PC-9 (cell line): ENCODE measurements around the gene TPM2. TPM values are rescaled to one million over a fixed set of nuclear protein-coding genes. Genes with fewer than 3 reads are reported as not detected.
A peak's percentile ranks its signal among the peaks of the same experiment; 100 is the strongest.

Experiments
- BruUV-seq: library from RNA; stranded (reverse); fragments of 400-500 nt; replicated peaks from 2 replicates; lab custom pipeline; 2021; lab: Mats Ljungman, UMichigan
- CTCF ChIA-PET: fragments of 300-600 bp; sonication (Branson Sonifier 250); formaldehyde crosslinking; loops from one replicate; lab custom pipeline; 2022; ENCODE audit warnings: antibody characterized with exemption; lab: Charles Lee
- POLR2A ChIA-PET: fragments of 300-600 bp; sonication (Branson Sonifier 250); formaldehyde crosslinking; loops from one replicate; lab custom pipeline; 2022; ENCODE audit warnings: antibody characterized with exemption; ENCODE audit not compliant: unreplicated experiment; lab: Charles Lee
- DNase-seq, 2 experiments: peaks; one replicate each; pipeline versions ENCODE4 v3.0.0 to v3.0.0-alpha.2; 2015 to 2022; ENCODE audit warnings: mixed read lengths in 1 of 2
- H2AFZ ChIP-seq: fragments of 200-600 bp; sonication (generic); 2 replicates; pipeline ENCODE4 v1.8.1; 2017; ENCODE audit warnings: antibody characterized with exemption
- H3F3A ChIP-seq: fragments of 200-600 bp; sonication (generic); 2 replicates; pipeline ENCODE4 v1.8.1; 2017; ENCODE audit warnings: antibody characterized with exemption, mild to moderate bottlenecking, low read depth; ENCODE audit not compliant: insufficient read depth
- H3K27ac ChIP-seq: fragments of 200-600 bp; sonication (generic); 2 replicates; pipeline ENCODE4 v1.6.1; 2016; ENCODE audit warnings: mixed run types
- H3K27me3 ChIP-seq: fragments of 200-600 bp; sonication (generic); 2 replicates; pipeline ENCODE4 v1.6.1; 2016; ENCODE audit warnings: low read depth, mixed run types; ENCODE audit not compliant: insufficient read depth
- H3K36me3 ChIP-seq: fragments of 200-600 bp; sonication (generic); 2 replicates; pipeline ENCODE4 v1.6.1; 2016; ENCODE audit warnings: low read depth, mixed run types
- H3K4me1 ChIP-seq: fragments of 200-600 bp; sonication (generic); replicated peaks from 2 replicates; pipeline ENCODE4 v1.6.1; 2016; ENCODE audit warnings: mixed run types; ENCODE audit not compliant: insufficient read depth
- H3K4me2 ChIP-seq: fragments of 200-600 bp; sonication (generic); 2 replicates; pipeline ENCODE4 v1.6.1; 2017; ENCODE audit warnings: mixed run types
- H3K4me3 ChIP-seq: fragments of 200-600 bp; sonication (generic); 2 replicates; pipeline ENCODE4 v1.6.1; 2016; ENCODE audit warnings: mixed run types
- H3K79me2 ChIP-seq: fragments of 200-600 bp; sonication (generic); 2 replicates; pipeline ENCODE4 v1.6.1; 2017; ENCODE audit warnings: low read depth, mixed run types
- H3K9me2 ChIP-seq: fragments of 200-600 bp; sonication (generic); 2 replicates; pipeline ENCODE4 v1.8.1; 2017; ENCODE audit warnings: mild to moderate bottlenecking; ENCODE audit not compliant: insufficient read depth
- H3K9me3 ChIP-seq: fragments of 200-600 bp; sonication (generic); 2 replicates; pipeline ENCODE4 v1.8.1; 2016; ENCODE audit warnings: low read depth; ENCODE audit not compliant: insufficient read depth
- H4K20me1 ChIP-seq: fragments of 200-600 bp; sonication (generic); 2 replicates; pipeline ENCODE4 v1.8.1; 2017; ENCODE audit not compliant: insufficient read depth
- CTCF ChIP-seq: fragments of 200-600 bp; sonication (generic); conservative IDR thresholded peaks from 2 replicates; pipeline ENCODE4 v1.6.1; 2017; ENCODE audit warnings: mixed run types, antibody characterized with exemption, mild to moderate bottlenecking, moderate library complexity
- EZH2 ChIP-seq: fragments of 200-600 bp; sonication (generic); IDR thresholded peaks from 2 replicates; pipeline ENCODE4 v1.8.0; 2017; ENCODE audit warnings: antibody characterized with exemption, low read depth
- intact Hi-C: fragments of 100-400 bp; cut with micrococcal nuclease; formaldehyde crosslinking; loops from one replicate; pipeline ENCODE4 v1.10.0; 2022; ENCODE audit not compliant: unreplicated experiment
- total RNA-seq: library from RNA; stranded (reverse); gene quantifications from 2 replicates; pipeline ENCODE4 v1.2.3, GENCODE V29; 2021

The TPM2 gene
- total RNA-seq, 1 experiment from 2014 or later = 30.5 TPM

- BruUV-seq = TSS peak; percentile 66
- POLR2A ChIA-PET = interaction anchor here (0.5 kb wide), 1 partner anchor 65 kb away, joined by 3 read pairs; the partner anchor contains the start of gene ARHGEF39
Observed at GRCh38 chr9:35729700-35730485, 40.2 kb upstream of the TPM2 start.

GRCh38 chr9:35729101-35729500, 39.4 kb upstream of the TPM2 start:
- H4K20me1 ChIP-seq = peaks cover 6% of the 10 kb centered on the region; the same call in 1 of the 2 replicates
- POLR2A ChIA-PET = interaction anchor here (1.7 kb wide), 1 partner anchor 17 kb away, joined by 24 read pairs; no protein-coding TSS in a partner anchor
- no peak overlapping the region for H2AFZ ChIP-seq
- intact Hi-C loops = no loop called here
- no peak for DNase-seq
- no peaks in the 10 kb centered on the region for H3K27me3 ChIP-seq
- H3K36me3 ChIP-seq = no peaks in the 10 kb centered on the region
- no peaks in the 10 kb centered on the region for H3K9me2 ChIP-seq
- CTCF ChIA-PET = no interaction called here
- H3K4me3 ChIP-seq = no peak overlapping the region
- no peaks in the 10 kb centered on the region for H3K9me3 ChIP-seq
- no TSS peak for BruUV-seq
- TF ChIP-seq CTCF = no peak
- no peak for TF ChIP-seq EZH2
- peaks cover 56% of the 10 kb centered on the region for H3K79me2 ChIP-seq
- H3K4me2 ChIP-seq = peak overlapping the region; percentile 46; the same call in 1 of the 2 replicates
- H3F3A ChIP-seq = peaks cover 28% of the 10 kb centered on the region
- H3K4me1 ChIP-seq = peaks cover 44% of the 10 kb centered on the region
- H3K27ac ChIP-seq = no peak overlapping the region

More at GRCh38 chr9:35729700-35730485, 40.2 kb upstream of the TPM2 start:
- peak overlapping the region; percentile 86; the same call in 1 of the 2 replicates for H3K4me3 ChIP-seq
- H3K4me2 ChIP-seq = peak overlapping the region; percentile 89
- H3K27me3 ChIP-seq = no peaks in the 10 kb centered on the region
- TF ChIP-seq CTCF = peak; percentile 57
- no peak for TF ChIP-seq EZH2
- DNase-seq = peak in 1 of 2 experiments; percentile 37
- H2AFZ ChIP-seq = no peak overlapping the region
- H3F3A ChIP-seq = peaks cover 28% of the 10 kb centered on the region
- peaks cover 48% of the 10 kb centered on the region for H3K4me1 ChIP-seq
- no peak overlapping the region for H3K27ac ChIP-seq
- CTCF ChIA-PET = interaction anchor here (0.8 kb wide), 1 partner anchor 69 kb away, joined by 4 read pairs; no protein-coding TSS in a partner anchor
- H4K20me1 ChIP-seq = peaks cover 6% of the 10 kb centered on the region; the same call in 1 of the 2 replicates
- peaks cover 62% of the 10 kb centered on the region for H3K79me2 ChIP-seq
- no peaks in the 10 kb centered on the region for H3K9me3 ChIP-seq
- H3K36me3 ChIP-seq = 0 out of 2 replicates have a peak, but pooled peaks cover 2% of the 10 kb centered on the region
- intact Hi-C loops = loop anchor here (5.0 to 10.0 kb wide), 2 partner anchors 128 to 245 kb away; no protein-coding TSS in a partner anchor
- H3K9me2 ChIP-seq = no peaks in the 10 kb centered on the region
